Upper lobe of left lung (tissue), 6 donors: ENCODE measurements around the gene EFHD1. TPM values are rescaled to one million over a fixed set of nuclear protein-coding genes. Genes with fewer than 3 reads are reported as not detected.

Experiments used
- ATAC-seq, 2 donors: fragments of 200-7000 bp; cut with Tn5 transposase; one replicate each; pipeline ENCODE4 v1.9.1; 2022; ENCODE audit warnings: mild to moderate bottlenecking in 2 of 2, moderate library complexity in 2 of 2; ENCODE audit not compliant: low FRiP score in 2 of 2
- DNase-seq, 2 donors: peaks; one replicate each; pipeline ENCODE4 v3.0.0-alpha.2; 2019 to 2020
- H3K27ac ChIP-seq, 4 donors: fragments of 200-600 bp; sonication (generic); one replicate each; pipeline ENCODE4 v1.5.1; 2016 to 2019
- H3K27me3 ChIP-seq, 4 donors: fragments of 200-600 bp; sonication (generic); one replicate each; pipeline ENCODE4 v1.5.1; 2017 to 2019
- H3K36me3 ChIP-seq, 4 donors: fragments of 200-600 bp; sonication (generic); one replicate each; pipeline ENCODE4 v1.5.1; 2016 to 2019
- H3K4me1 ChIP-seq, 4 donors: fragments of 200-600 bp; sonication (generic); one replicate each; pipeline ENCODE4 v1.5.1; 2018 to 2019
- H3K4me3 ChIP-seq, 4 donors: fragments of 200-600 bp; sonication (generic); one replicate each; pipeline ENCODE4 v1.5.1; 2017 to 2019; ENCODE audit warnings: mild to moderate bottlenecking in 2 of 4, moderate library complexity in 1 of 4
- H3K9me3 ChIP-seq, 4 donors: fragments of 200-600 bp; sonication (generic); one replicate each; pipeline ENCODE4 v1.5.1; 2018 to 2019
- CTCF ChIP-seq, 6 experiments: fragments of 450-650 bp in 4 of 6; fragments of 200-600 bp in 2 of 6; sonication (generic) in 2 of 6; IDR thresholded peaks; one replicate each; pipeline ENCODE4 v1.5.1; 2016 to 2019; ENCODE audit warnings: antibody characterized with exemption in 6 of 6
- EP300 ChIP-seq, 4 donors: sonication (generic); formaldehyde crosslinking; IDR thresholded peaks; one replicate each; pipeline ENCODE4 v1.5.1; 2017; ENCODE audit warnings: antibody characterized with exemption in 4 of 4, control low read depth in 2 of 4
- POLR2A ChIP-seq, 4 donors: fragments of 450-650 bp; IDR thresholded peaks; one replicate each; pipeline ENCODE4 v1.5.1; 2016 to 2017; ENCODE audit warnings: antibody characterized with exemption in 4 of 4, mild to moderate bottlenecking in 2 of 4
- POLR2AphosphoS5 ChIP-seq, 2 donors: sonication (generic); formaldehyde crosslinking; IDR thresholded peaks; one replicate each; pipeline ENCODE4 v1.5.1; 2017; ENCODE audit warnings: antibody characterized with exemption in 2 of 2
- WGBS, 2 donors: methylation state at CpG; one replicate each; pipeline ENCODE4 v1.1.5; 2017 to 2018; 5-methylcytosine and 5-hydroxymethylcytosine counted together
- total RNA-seq, 6 donors: library from RNA; depleted of rRNA in 4 of 6; stranded (reverse); fragments of >200 nt in 4 of 6; gene quantifications; one replicate each; pipeline versions ENCODE4 v1.1.0 to v1.2.1, GENCODE V29; 2016 to 2021
- donor health status: DM: no; HTN: no; CAD: no; lungs with moderate emphysema.
- donor health status: DM: no; HTN: yes; CAD: no; lungs with severe emphysema.

Gene EFHD1
- total RNA-seq, 6 donors from 2014 or later: 3.7 to 11.1 (median 5.2) TPM

GRCh38 chr2:232637866-232638583 lies 4.6 kb downstream of the EFHD1 start:
- Histone ChIP-seq H3K27ac (no peak overlapping the region), H3K36me3 (no peaks in the 10 kb centered on the region), H3K4me1 (peaks cover 11 to 20% (median 19%) of the 10 kb centered on the region in 4 donors), H3K27me3 (peaks cover 0 to 22% (median 15%) of the 10 kb centered on the region in 4 donors), H3K9me3 (no peaks in the 10 kb centered on the region), H3K4me3 (no peak overlapping the region)
- ATAC-seq (peak in 1 of 2 donors; percentile 2), DNase-seq (no peak)
- TF ChIP-seq POLR2A (IDR thresholded peaks at IDR 0.05) (no peak), CTCF (IDR thresholded peaks at IDR 0.05) (no peak), EP300 (IDR thresholded peaks at IDR 0.05) (no peak), POLR2AphosphoS5 (IDR thresholded peaks at IDR 0.05) (no peak)
- 62 to 73% methylated on average over 11 of the region's 11 CpGs for WGBS, 2 donors

GRCh38 chr2:232641153-232641848 lies 7.9 kb downstream of the EFHD1 start:
- H3K27ac ChIP-seq: no peak overlapping the region
- no peaks in the 10 kb centered on the region for H3K4me1 ChIP-seq
- no peaks in the 10 kb centered on the region for H3K27me3 ChIP-seq
- TF ChIP-seq CTCF (IDR thresholded peaks at IDR 0.05): no peak
- TF ChIP-seq POLR2AphosphoS5 (IDR thresholded peaks at IDR 0.05): no peak
- TF ChIP-seq EP300 (IDR thresholded peaks at IDR 0.05): no peak
- no peak overlapping the region for H3K4me3 ChIP-seq
- no peak for ATAC-seq
- H3K9me3 ChIP-seq: no peaks in the 10 kb centered on the region
- WGBS, 2 donors: 94 to 98% methylated on average over 10 to 11 of the region's 11 CpGs
- DNase-seq: no peak
- no peaks in the 10 kb centered on the region for H3K36me3 ChIP-seq

GRCh38 chr2:232643147-232643425 lies 9.7 kb downstream of the EFHD1 start:
- 44 to 48% methylated on average over 3 of the region's 3 CpGs for WGBS, 2 donors
- Histone ChIP-seq H3K4me3 (no peak overlapping the region), H3K27ac (no peak overlapping the region), H3K9me3 (no peaks in the 10 kb centered on the region), H3K4me1 (no peaks in the 10 kb centered on the region), H3K27me3 (no peaks in the 10 kb centered on the region), H3K36me3 (no peaks in the 10 kb centered on the region)
- ATAC-seq (no peak), DNase-seq (no peak)
- TF ChIP-seq CTCF (IDR thresholded peaks at IDR 0.05): no peak
- no peak for TF ChIP-seq POLR2A (IDR thresholded peaks at IDR 0.05)
- no peak for TF ChIP-seq EP300 (IDR thresholded peaks at IDR 0.05)
- no peak for TF ChIP-seq POLR2AphosphoS5 (IDR thresholded peaks at IDR 0.05)

- no peaks in the 10 kb centered on the region for H3K27me3 ChIP-seq
- no peaks in the 10 kb centered on the region for H3K36me3 ChIP-seq
- no peak for ATAC-seq
- WGBS, 2 donors: 84 to 91% methylated on average over 8 of the region's 8 CpGs
- TF ChIP-seq POLR2A (IDR thresholded peaks at IDR 0.05): no peak
- no peak for TF ChIP-seq EP300 (IDR thresholded peaks at IDR 0.05)
- TF ChIP-seq CTCF (IDR thresholded peaks at IDR 0.05): no peak
- no peak for TF ChIP-seq POLR2AphosphoS5 (IDR thresholded peaks at IDR 0.05)
- H3K9me3 ChIP-seq: no peaks in the 10 kb centered on the region
- H3K27ac ChIP-seq: no peak overlapping the region
- no peaks in the 10 kb centered on the region for H3K4me1 ChIP-seq
- H3K4me3 ChIP-seq: no peak overlapping the region
- DNase-seq: no peak
Observed at GRCh38 chr2:232643813-232644347, 10.5 kb downstream of the EFHD1 start.
